WTC11 (cell line): ENCODE results near the gene ATP2B1. TPM values are rescaled to one million over a fixed set of nuclear protein-coding genes. Genes with fewer than 3 reads are reported as not detected.

Experiments used
- ATAC-seq: fragments of 200-7000 bp; cut with Tn5 transposase; 2 replicates; pipeline ENCODE4 v1.10.0; 2021; ENCODE audit warnings: mild to moderate bottlenecking, moderate library complexity
- CTCF ChIA-PET: fragments of 300-600 bp; sonication (Branson Sonifier 250); formaldehyde crosslinking; loops from one replicate; lab custom pipeline; 2021; ENCODE audit warnings: antibody characterized with exemption; lab: Charles Lee
- POLR2A ChIA-PET: fragments of 350-600 bp; sonication (Branson Sonifier 250); formaldehyde crosslinking; loops from one replicate; lab custom pipeline; 2021; ENCODE audit warnings: antibody characterized with exemption; lab: Charles Lee
- DNase-seq: peaks from one replicate; pipeline ENCODE4 v3.0.0; 2021; ENCODE audit warnings: low spot score
- H3K27ac Mint-ChIP-seq: 2 replicates; pipeline ENCODE4 v1.8.0; 2021; ENCODE audit warnings: mixed read lengths
- H3K27me3 Mint-ChIP-seq: 2 replicates; pipeline ENCODE4 v1.8.0; 2021; ENCODE audit warnings: low read depth, mild to moderate bottlenecking, moderate library complexity, mixed read lengths
- H3K36me3 Mint-ChIP-seq: 2 replicates; pipeline ENCODE4 v1.8.0; 2021; ENCODE audit warnings: mixed read lengths
- H3K4me1 Mint-ChIP-seq: 2 replicates; pipeline ENCODE4 v1.8.0; 2022; ENCODE audit warnings: mixed read lengths
- H3K4me3 Mint-ChIP-seq: 2 replicates; pipeline ENCODE4 v1.8.0; 2021; ENCODE audit warnings: mild to moderate bottlenecking, moderate library complexity, mixed read lengths
- H3K9me3 Mint-ChIP-seq: 2 replicates; pipeline ENCODE4 v1.8.0; 2021; ENCODE audit warnings: mixed read lengths
- AFF4 ChIP-seq: sonication (generic); formaldehyde crosslinking; IDR thresholded peaks from 2 replicates; pipeline ENCODE4 v1.8.1; 2023; ENCODE audit warnings: mild to moderate bottlenecking, missing genetic modification reagents, borderline replicate concordance
- CREB1 ChIP-seq: sonication (generic); formaldehyde crosslinking; IDR thresholded peaks from 2 replicates; pipeline ENCODE4 v1.8.0; 2023; ENCODE audit warnings: mild to moderate bottlenecking, missing genetic modification reagents
- ELF4 ChIP-seq: sonication (generic); formaldehyde crosslinking; IDR thresholded peaks from 2 replicates; pipeline ENCODE4 v1.8.1; 2022; ENCODE audit warnings: low read depth, mild to moderate bottlenecking, moderate library complexity, missing genetic modification reagents
- ERG ChIP-seq: fragments of 250-450 bp; sonication (Bioruptor Pico); IDR thresholded peaks from 2 replicates; pipeline ENCODE4 v1.8.0; 2021; ENCODE audit warnings: mild to moderate bottlenecking
- FOXP4 ChIP-seq: sonication (generic); formaldehyde crosslinking; IDR thresholded peaks from 2 replicates; pipeline ENCODE4 v1.8.0; 2022; ENCODE audit warnings: mild to moderate bottlenecking, missing genetic modification reagents
- GABPB1 ChIP-seq: sonication (generic); formaldehyde crosslinking; IDR thresholded peaks from 2 replicates; pipeline ENCODE4 v1.8.1; 2023; ENCODE audit warnings: mild to moderate bottlenecking, missing genetic modification reagents
- GRHL2 ChIP-seq: fragments of 250-450 bp; sonication (Bioruptor Pico); IDR thresholded peaks from 2 replicates; pipeline ENCODE4 v1.8.0; 2022; ENCODE audit warnings: mild to moderate bottlenecking, moderate library complexity; ENCODE audit not compliant: insufficient replicate concordance, severe bottlenecking
- GTF2I ChIP-seq: fragments of 250-450 bp; sonication (Bioruptor Pico); conservative IDR thresholded peaks from 2 replicates; pipeline ENCODE4 v1.4.0; 2021; ENCODE audit warnings: mild to moderate bottlenecking
- IRF2 ChIP-seq: sonication (generic); formaldehyde crosslinking; IDR thresholded peaks from 2 replicates; pipeline ENCODE4 v1.8.0; 2022; ENCODE audit warnings: low read depth, missing genetic modification reagents, borderline replicate concordance
- JAZF1 ChIP-seq: fragments of 250-450 bp; sonication (Bioruptor Pico); IDR thresholded peaks from 2 replicates; pipeline ENCODE4 v1.9.0; 2021; ENCODE audit warnings: moderate library complexity, mild to moderate bottlenecking, inconsistent platforms
- KAT7 ChIP-seq: sonication (generic); formaldehyde crosslinking; IDR thresholded peaks from 2 replicates; pipeline ENCODE4 v1.8.1; 2023; ENCODE audit warnings: missing genetic modification reagents, mild to moderate bottlenecking, borderline replicate concordance
- NFATC4 ChIP-seq: fragments of 250-450 bp; sonication (Bioruptor Pico); IDR thresholded peaks from 2 replicates; pipeline ENCODE4 v1.9.0; 2021; ENCODE audit warnings: mild to moderate bottlenecking
- NR1H2 ChIP-seq: sonication (generic); formaldehyde crosslinking; IDR thresholded peaks from 2 replicates; pipeline ENCODE4 v1.9.0; 2021; ENCODE audit warnings: mild to moderate bottlenecking, moderate library complexity, missing genetic modification reagents
- NR3C1 ChIP-seq: sonication (generic); formaldehyde crosslinking; conservative IDR thresholded peaks from 2 replicates; pipeline ENCODE4 v1.8.1; 2023; ENCODE audit warnings: low read depth, mild to moderate bottlenecking, missing genetic modification reagents
- PRDM15 ChIP-seq: sonication (generic); formaldehyde crosslinking; IDR thresholded peaks from 2 replicates; pipeline ENCODE4 v1.8.0; 2022; ENCODE audit warnings: missing genetic modification reagents
- SMAD3 ChIP-seq: sonication (generic); formaldehyde crosslinking; IDR thresholded peaks from 2 replicates; pipeline ENCODE4 v1.8.0; 2022; ENCODE audit warnings: missing genetic modification reagents, mild to moderate bottlenecking, borderline replicate concordance
- SMAD4 ChIP-seq: sonication (generic); formaldehyde crosslinking; IDR thresholded peaks from 2 replicates; pipeline ENCODE4 v1.8.0; 2022; ENCODE audit warnings: mild to moderate bottlenecking, missing genetic modification reagents
- ZBTB21 ChIP-seq: sonication (generic); formaldehyde crosslinking; IDR thresholded peaks from 2 replicates; pipeline ENCODE4 v1.8.1; 2023; ENCODE audit warnings: mild to moderate bottlenecking, missing genetic modification reagents, borderline replicate concordance
- ZNF232 ChIP-seq: sonication (generic); formaldehyde crosslinking; IDR thresholded peaks from 2 replicates; pipeline ENCODE4 v1.8.0; 2022; ENCODE audit warnings: mild to moderate bottlenecking, missing genetic modification reagents
- total RNA-seq: library from RNA; stranded (reverse); gene quantifications from 3 replicates; pipeline ENCODE4 v1.2.3, GENCODE V29; 2021

Gene ATP2B1
- total RNA-seq, 1 experiment from 2014 or later = 31.7 TPM

DNA sequence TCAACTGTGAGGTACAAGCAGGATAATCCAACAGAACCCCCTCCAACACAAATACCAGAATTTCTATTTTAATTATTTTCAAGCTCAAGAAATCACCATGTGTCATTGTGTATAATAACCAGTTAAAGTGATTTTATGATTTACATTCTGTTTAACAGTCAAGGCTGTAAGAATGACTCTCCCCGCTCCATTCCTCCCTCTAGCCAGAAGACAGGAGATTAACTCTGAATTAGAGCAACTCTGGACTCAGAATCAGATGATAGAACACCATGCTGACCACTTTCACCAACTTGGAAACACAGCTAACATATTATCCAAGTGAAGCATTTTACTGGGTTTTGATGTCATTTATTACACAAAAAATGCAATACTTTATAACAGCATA is 71.9 kb downstream of the ATP2B1 start:
- no peak overlapping the region for H3K4me3 Mint-ChIP-seq

More for the DNA sequence above, 71.9 kb downstream of the ATP2B1 start:
- ATAC-seq (no peak), DNase-seq (no peak)
- no peaks in the 10 kb centered on the region for H3K27me3 Mint-ChIP-seq
- CTCF ChIA-PET = no interaction called here
- TF ChIP-seq ZBTB21 (no peak), CREB1 (CRISPR knock-in tag) (no peak), NFATC4 (CRISPR knock-in tag) (no peak), IRF2 (CRISPR knock-in tag) (no peak), AFF4 (CRISPR knock-in tag) (no peak), ELF4 (CRISPR knock-in tag) (no peak), GRHL2 (CRISPR knock-in tag) (no peak), ZNF232 (CRISPR knock-in tag) (no peak), NR3C1 (no peak), SMAD3 (CRISPR knock-in tag) (no peak), NR1H2 (no peak), SMAD4 (CRISPR knock-in tag) (no peak), JAZF1 (CRISPR knock-in tag) (no peak), KAT7 (CRISPR knock-in tag) (no peak), ERG (CRISPR knock-in tag) (no peak), GTF2I (CRISPR knock-in tag) (no peak), PRDM15 (no peak), FOXP4 (no peak), GABPB1 (CRISPR knock-in tag) (no peak)
- peaks cover 5% of the 10 kb centered on the region; the same call in 1 of the 2 replicates for H3K4me1 Mint-ChIP-seq
- no peaks in the 10 kb centered on the region for H3K36me3 Mint-ChIP-seq
- POLR2A ChIA-PET = no interaction called here
- no peak overlapping the region for H3K27ac Mint-ChIP-seq
- H3K9me3 Mint-ChIP-seq = no peaks in the 10 kb centered on the region
